ENCODE data around the gene CHD5. TPM values are rescaled to one million over a fixed set of nuclear protein-coding genes. Genes with fewer than 3 reads are reported as not detected.

CHD5 gene
- total RNA-seq, 1 experiment from 2014 or later = 1.6 TPM

DNA sequence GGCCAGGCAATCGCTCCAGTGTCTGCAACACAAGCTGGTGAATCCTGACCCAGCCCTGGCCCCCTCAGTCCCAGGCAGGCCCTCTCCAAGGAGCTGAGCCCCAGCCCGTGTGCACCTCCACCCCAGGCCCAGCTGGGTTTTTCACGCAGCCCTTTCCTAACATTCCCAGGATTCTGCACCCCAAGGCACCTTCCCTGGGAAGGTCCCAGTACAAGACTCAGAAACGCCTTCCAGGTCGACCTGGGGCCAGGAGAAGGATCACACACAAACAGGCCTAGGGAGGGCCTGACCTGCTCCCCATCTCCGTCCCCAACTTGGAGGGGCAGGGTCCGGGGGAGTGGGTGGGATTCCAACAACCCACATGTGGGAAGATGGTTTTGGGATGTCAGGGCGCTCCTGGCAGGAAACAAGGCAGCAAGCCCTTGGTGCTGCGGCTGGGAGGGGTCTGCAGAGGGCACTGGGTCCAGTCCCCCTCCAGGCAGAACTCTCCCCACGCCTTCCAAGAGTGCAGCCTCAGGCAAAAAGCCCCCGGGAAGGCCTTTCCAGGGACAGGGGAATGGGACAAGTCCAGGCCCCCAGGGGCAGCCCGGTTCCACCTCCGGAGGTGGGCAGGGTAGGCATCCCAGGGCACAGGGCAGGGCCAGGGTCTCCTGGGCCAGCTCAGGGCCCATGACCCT lies 76.1 kb downstream of the CHD5 start:
- no peaks in the 10 kb centered on the region; a peak in 1 of 7 replicates for H3K36me3 Mint-ChIP-seq (ENCODE audit: insufficient read depth in 1 of 3, low read depth in 3 of 3)
- H4K20me1 ChIP-seq (ENCODE audit: control insufficient read depth, insufficient read depth, insufficient read length) = peaks cover 3% of the 10 kb centered on the region
- no peak overlapping the region for H4K91ac ChIP-seq (ENCODE audit: insufficient read length, low read depth, low read length)
- H3K4me1 ChIP-seq (ENCODE audit: insufficient read depth, low read length) = no peaks in the 10 kb centered on the region
- H4K8ac ChIP-seq (replicated peaks; ENCODE audit: insufficient read length, low read depth, low read length) = no peak overlapping the region
- H2AK5ac ChIP-seq (ENCODE audit: insufficient read length, low read length) = no peak overlapping the region
- no peak overlapping the region; the same call in 1 of the 2 replicates for H3K14ac ChIP-seq (ENCODE audit: insufficient read depth, low read length)
- H3K23me2 ChIP-seq (ENCODE audit: insufficient read length, low read depth, low read length, poor library complexity, severe bottlenecking) = no peaks in the 10 kb centered on the region
- H3K56ac ChIP-seq (ENCODE audit: insufficient read length, low read depth, low read length) = no peak overlapping the region
- H2BK5ac ChIP-seq (ENCODE audit: insufficient read length, low read length) = no peak overlapping the region
- H3K27me3 Mint-ChIP-seq (ENCODE audit: low read depth) = no peaks in the 10 kb centered on the region; the same call in 1 of the 2 replicates
- H2AFZ ChIP-seq (ENCODE audit: low read length) = no peak overlapping the region
- H2BK12ac ChIP-seq (ENCODE audit: insufficient read length, low read depth, low read length) = no peak overlapping the region
- no peak overlapping the region for H3K23ac ChIP-seq (ENCODE audit: insufficient read length, low read depth, low read length)
- H3K4me2 ChIP-seq (ENCODE audit: insufficient read depth, insufficient read length, low read length) = no peak overlapping the region
- H3T11ph ChIP-seq (ENCODE audit: low read length) = no peak overlapping the region
- H2BK15ac ChIP-seq (ENCODE audit: low read depth, low read length) = no peak overlapping the region
- no peak overlapping the region for H4K5ac ChIP-seq (ENCODE audit: insufficient read length, low read depth, low read length)
- H3K4ac ChIP-seq (ENCODE audit: low read depth, low read length) = no peak overlapping the region
- no peak overlapping the region for H2BK120ac ChIP-seq (ENCODE audit: low read depth, low read length, poor library complexity, severe bottlenecking)
- H3K27ac ChIP-seq (ENCODE audit: insufficient read length, low read depth, low read length) = no peak overlapping the region
- peaks cover 3 to 6% of the 10 kb centered on the region in 2 experiments; a peak in 4 of 5 replicates for H3K9me3 Mint-ChIP-seq
- H3K79me2 ChIP-seq (ENCODE audit: insufficient read depth, low read length) = no peaks in the 10 kb centered on the region
- H3K27me3 ChIP-seq (ENCODE audit: insufficient read depth, low read length) = no peaks in the 10 kb centered on the region
- no peaks in the 10 kb centered on the region for H3K9me3 ChIP-seq (ENCODE audit: control insufficient read depth, low read depth, low read length)
- H3K9ac ChIP-seq (ENCODE audit: extremely low read depth, insufficient read length, low read length) = no peak overlapping the region
- H3K79me1 ChIP-seq (ENCODE audit: insufficient read depth, low read depth, low read length, poor library complexity, severe bottlenecking) = no peaks in the 10 kb centered on the region
- peaks cover 0 to 4% of the 10 kb centered on the region in 2 experiments; a peak in 2 of 4 replicates for H3K4me1 Mint-ChIP-seq
- no peak overlapping the region for H2BK20ac ChIP-seq (ENCODE audit: low read depth, low read length, poor library complexity, severe bottlenecking)
- TF ChIP-seq, protein P1, sequence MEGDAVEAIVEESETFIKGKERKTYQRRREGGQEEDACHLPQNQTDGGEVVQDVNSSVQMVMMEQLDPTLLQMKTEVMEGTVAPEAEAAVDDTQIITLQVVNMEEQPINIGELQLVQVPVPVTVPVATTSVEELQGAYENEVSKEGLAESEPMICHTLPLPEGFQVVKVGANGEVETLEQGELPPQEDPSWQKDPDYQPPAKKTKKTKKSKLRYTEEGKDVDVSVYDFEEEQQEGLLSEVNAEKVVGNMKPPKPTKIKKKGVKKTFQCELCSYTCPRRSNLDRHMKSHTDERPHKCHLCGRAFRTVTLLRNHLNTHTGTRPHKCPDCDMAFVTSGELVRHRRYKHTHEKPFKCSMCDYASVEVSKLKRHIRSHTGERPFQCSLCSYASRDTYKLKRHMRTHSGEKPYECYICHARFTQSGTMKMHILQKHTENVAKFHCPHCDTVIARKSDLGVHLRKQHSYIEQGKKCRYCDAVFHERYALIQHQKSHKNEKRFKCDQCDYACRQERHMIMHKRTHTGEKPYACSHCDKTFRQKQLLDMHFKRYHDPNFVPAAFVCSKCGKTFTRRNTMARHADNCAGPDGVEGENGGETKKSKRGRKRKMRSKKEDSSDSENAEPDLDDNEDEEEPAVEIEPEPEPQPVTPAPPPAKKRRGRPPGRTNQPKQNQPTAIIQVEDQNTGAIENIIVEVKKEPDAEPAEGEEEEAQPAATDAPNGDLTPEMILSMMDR (conservative IDR thresholded peaks at IDR 0.05) = no peak
- H3K4me3 Mint-ChIP-seq = no peak overlapping the region
- no CpG with 5 or more reads among the region's 13 CpGs for WGBS (ENCODE audit: extremely low coverage, insufficient read length, low lambda C conversion rate)
- no peak overlapping the region for H3K18ac ChIP-seq (ENCODE audit: insufficient read length, low read depth, low read length)
- H3K27ac Mint-ChIP-seq = no peak overlapping the region; a peak in 1 of 7 replicates
- DNase-seq = no peak
